ENCODE results near the gene ERAP2.

The ERAP2 gene

GRCh38 chr5:96863949-96864584, 12.2 kb upstream of the ERAP2 start:
- DNase-seq = no peak

GRCh38 chr5:96864922-96865530, 11.3 kb upstream of the ERAP2 start:
- no peak for DNase-seq

GRCh38 chr5:96868603-96869371, 7.5 kb upstream of the ERAP2 start:
- no peak for DNase-seq

DNA sequence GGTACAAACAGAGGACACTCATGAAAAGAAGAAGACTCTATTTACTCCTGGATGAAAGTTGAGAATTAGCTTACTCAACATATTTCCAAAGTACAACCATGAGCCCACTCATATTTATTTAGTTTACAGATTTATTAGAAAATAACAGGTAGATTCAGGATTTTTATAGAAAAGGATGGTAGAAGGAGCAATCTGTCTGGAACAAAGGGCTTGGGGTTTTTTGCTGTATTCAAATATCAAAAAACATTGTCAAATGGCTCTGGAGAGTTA, 7.0 kb upstream of the ERAP2 start:
- no peak for DNase-seq

DNA sequence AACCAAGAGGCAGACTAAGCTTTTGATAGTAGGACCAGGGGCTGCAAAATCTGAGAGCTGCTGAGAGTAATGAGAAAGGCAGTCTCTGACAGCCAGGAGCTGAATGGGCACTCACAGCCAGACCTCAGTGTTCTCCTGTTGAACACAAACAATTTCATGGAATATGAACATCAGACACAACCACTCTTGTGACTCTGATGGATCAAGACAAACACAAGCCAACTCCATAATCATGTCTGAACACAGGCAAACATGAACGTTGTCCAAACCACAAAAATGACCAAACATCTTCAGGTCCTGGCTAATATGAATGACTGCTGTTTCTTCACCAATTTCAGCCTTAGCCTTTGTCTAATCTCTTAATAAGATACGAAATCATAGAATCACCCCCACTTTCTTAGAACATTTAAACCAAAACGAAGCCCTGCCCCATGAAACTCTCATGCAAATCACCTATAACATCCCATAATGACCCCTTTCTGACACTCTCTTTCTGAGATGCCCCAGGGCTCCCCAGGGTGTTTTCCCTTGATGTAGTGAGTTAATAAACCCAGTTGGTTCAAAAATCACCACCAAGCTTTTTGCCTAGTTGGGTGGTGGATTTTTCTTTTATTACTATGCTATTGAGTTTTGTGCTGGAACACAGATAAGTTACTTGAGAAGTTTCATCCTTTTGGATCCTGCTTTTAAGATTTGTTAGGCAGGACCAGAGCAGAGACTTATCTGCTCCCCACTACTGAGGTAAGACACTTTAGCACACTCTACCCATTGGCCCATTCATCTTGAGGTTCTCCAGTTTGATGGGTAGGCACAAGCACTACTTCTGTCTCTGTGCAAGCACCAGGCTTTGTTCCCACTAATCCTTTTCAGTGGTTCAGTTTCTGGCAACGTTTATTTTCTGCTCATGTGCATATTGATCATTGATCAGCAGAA, 5.9 kb upstream of the ERAP2 start:
- no peak for DNase-seq

- no peak for DNase-seq
Measured at GRCh38 chr5:96871027-96871399, 5.3 kb upstream of the ERAP2 start.

- DNase-seq = no peak
Measured at GRCh38 chr5:96871686-96872085, 4.6 kb upstream of the ERAP2 start.

DNA sequence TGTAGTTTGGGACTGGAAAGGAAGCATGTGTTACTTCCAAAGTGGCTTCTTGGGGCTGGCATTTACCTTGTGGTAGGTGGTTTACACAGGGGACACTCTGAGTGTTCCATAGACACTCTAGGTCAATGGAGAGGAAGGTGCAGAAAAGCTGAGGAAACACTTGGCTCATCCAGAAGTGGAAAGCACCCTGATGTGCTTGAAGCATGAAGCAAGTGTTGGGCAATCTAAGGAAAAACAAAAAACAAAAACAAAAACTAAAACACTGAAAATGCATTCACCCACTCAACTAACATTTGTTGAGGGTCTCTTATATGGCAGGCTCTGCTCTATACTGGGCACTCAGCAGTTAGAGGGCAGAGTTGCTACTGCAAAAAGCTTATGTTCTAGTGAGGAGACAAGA, 2.9 kb upstream of the ERAP2 start:
- DNase-seq = no peak

- DNase-seq = no peak
Measured at GRCh38 chr5:96874631-96875030, 1.7 kb upstream of the ERAP2 start.

- peak; percentile 31 for DNase-seq
Measured at GRCh38 chr5:96875791-96876291, 459 bp upstream of the ERAP2 start.

GRCh38 chr5:96876977-96877469, 723 bp downstream of the ERAP2 start:
- DNase-seq = peak; percentile 33

- no peak for DNase-seq
Measured at GRCh38 chr5:96879665-96880064, 3.4 kb downstream of the ERAP2 start.

DNA sequence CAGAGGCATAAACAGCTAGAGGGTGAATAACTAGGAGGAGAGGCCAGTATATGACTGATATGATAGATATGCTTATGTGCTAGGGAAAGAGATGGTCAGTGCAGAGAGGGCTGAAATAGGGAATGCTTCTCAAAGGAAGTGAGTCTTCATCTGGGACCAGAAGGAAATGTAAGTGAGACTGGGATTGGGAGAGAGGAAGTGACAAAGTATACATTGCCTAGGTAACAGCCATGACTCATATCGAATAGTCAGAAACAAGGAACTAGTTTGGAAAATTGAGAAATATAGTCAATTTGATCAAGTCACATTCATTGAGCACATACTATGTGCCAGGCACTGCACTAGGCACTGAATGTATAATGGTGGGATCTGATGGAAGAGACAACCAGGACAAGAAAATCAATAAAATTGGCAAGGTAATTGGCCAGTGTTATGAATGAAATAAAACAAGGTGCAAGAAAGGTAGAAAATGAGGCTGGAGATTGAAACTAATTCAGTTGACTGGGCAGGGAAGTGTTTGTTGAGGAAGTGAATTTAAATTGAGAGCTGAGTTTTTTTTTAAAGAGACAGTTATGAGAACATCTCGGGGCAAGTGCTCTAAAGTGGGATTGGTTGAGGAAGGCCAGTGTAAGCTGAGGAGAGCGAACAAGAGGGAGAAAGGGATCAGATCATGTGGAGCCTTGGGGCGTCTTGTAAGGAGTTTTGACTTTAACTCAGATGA, 4.3 kb downstream of the ERAP2 start:
- DNase-seq = no peak

- DNase-seq = no peak
Measured at GRCh38 chr5:96881511-96882115, 5.3 kb downstream of the ERAP2 start.

GRCh38 chr5:96883871-96884270, 7.6 kb downstream of the ERAP2 start:
- no peak for DNase-seq

- no peak for DNase-seq
Measured at GRCh38 chr5:96884995-96885394, 8.7 kb downstream of the ERAP2 start.

- no peak for DNase-seq
Measured at GRCh38 chr5:96885518-96886338, 9.4 kb downstream of the ERAP2 start.

DNA sequence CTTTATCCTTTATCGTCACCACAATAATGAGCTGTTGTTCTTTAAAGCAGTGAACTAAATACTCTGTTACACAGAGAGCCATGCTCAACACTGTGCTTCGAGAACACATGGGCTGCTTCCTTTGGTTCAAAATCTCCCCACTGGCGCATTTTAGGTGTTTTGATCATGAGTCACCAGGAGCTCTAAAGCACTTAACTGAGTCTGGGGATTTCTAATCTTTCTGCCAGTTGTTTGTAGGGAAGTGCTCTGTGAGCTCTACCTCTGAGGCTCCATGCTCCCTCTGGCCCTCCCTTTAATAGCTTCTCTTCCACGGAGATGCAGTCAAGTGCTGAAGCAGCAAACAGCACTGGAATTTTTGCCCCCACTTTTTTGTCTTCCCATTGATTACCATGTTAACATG, 17.0 kb downstream of the ERAP2 start:
- no peak for DNase-seq

- DNase-seq = no peak
Measured at GRCh38 chr5:96896276-96896675, 20.0 kb downstream of the ERAP2 start.

- no peak for DNase-seq
Measured at GRCh38 chr5:96896806-96897205, 20.5 kb downstream of the ERAP2 start.

DNA sequence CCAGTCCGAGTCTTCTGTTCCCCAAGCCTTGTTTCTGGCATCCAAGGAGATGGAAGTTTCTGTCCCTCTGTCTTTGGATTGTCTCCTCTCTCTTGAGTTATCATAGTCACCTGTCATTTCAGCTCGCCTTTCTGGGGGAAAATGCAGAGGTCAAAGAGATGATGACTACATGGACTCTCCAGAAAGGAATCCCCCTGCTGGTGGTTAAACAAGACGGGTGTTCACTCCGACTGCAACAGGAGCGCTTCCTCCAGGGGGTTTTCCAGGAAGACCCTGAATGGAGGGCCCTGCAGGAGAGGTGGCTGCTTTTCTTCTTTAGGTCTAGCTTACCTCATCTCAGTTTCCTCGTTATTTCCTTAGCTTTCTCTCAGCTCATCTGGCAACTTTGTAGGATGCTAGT, 25.1 kb downstream of the ERAP2 start:
- DNase-seq = no peak

Measured in activated T-cell treated with anti-CD3 and anti-CD28 coated beads, Interleukin-2, amount 50 U/mL, for 1 hour (primary cell).